SJSA1 (cell line): Measurements from ENCODE around the gene CCSER1. TPM values are rescaled to one million over a fixed set of nuclear protein-coding genes. Genes with fewer than 3 reads are reported as not detected.
"Not testable (repeated sequence)": the region's sequence is repeated elsewhere in the genome, so short reads cannot be mapped to it uniquely, and the experiment has no call there.

Source experiments
- DNase-seq, 2 experiments: peaks; one replicate each; pipeline ENCODE4 v3.0.0-alpha.2; 2015 to 2020; ENCODE audit warnings: low spot score in 2 of 2, low read depth in 1 of 2
- H3K27ac ChIP-seq: fragments of 250-450 bp; sonication (Bioruptor Pico); 2 replicates; pipeline ENCODE4 v1.5.1; 2020; ENCODE audit warnings: mild to moderate bottlenecking, moderate library complexity
- H3K27me3 ChIP-seq: fragments of 250-450 bp; sonication (Bioruptor Pico); replicated peaks from 2 replicates; pipeline ENCODE4 v1.5.1; 2020; ENCODE audit warnings: mild to moderate bottlenecking, moderate library complexity
- H3K36me3 ChIP-seq: fragments of 250-450 bp; sonication (Bioruptor Pico); 2 replicates; pipeline ENCODE4 v1.5.1; 2020; ENCODE audit warnings: mild to moderate bottlenecking
- H3K4me1 ChIP-seq: fragments of 250-450 bp; sonication (Bioruptor Pico); replicated peaks from 2 replicates; pipeline ENCODE4 v1.6.1; 2021; ENCODE audit warnings: mild to moderate bottlenecking
- H3K4me3 ChIP-seq: fragments of 250-450 bp; sonication (Bioruptor Pico); 2 replicates; pipeline ENCODE4 v1.5.1; 2020; ENCODE audit warnings: mild to moderate bottlenecking
- H3K9me3 ChIP-seq: fragments of 250-450 bp; sonication (Bioruptor Pico); replicated peaks from 2 replicates; pipeline ENCODE4 v1.5.1; 2020; ENCODE audit warnings: mild to moderate bottlenecking
- total RNA-seq: library from RNA; depleted of rRNA; stranded (reverse); fragments of >200 nt; shearing (Covaris generic); gene quantifications from 2 replicates; pipeline ENCODE4 v1.2.3, GENCODE V29; 2014

CCSER1 gene
- total RNA-seq, 1 experiment from 2014 or later, result not detected

DNA sequence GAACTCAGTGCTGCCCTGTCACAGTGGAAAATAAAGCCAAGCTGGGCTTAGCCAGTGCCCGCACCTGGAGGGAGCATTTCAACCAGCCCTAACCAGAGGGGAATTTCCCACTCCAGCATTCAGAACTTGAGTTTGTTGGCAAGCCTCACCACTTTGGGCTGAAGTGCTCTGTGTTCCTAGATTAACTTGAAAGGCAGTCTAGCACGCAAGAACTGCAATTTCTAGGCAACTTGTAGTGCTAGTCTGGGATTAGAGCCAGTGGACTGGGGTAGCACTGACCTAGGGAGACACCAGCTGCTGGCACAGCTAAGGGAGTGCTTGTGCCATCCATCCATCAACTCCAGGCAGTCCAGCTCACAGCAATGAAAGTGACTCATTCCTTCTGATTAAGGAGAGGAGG lies 1115.9 kb downstream of the CCSER1 start:
- Histone ChIP-seq H3K9me3 (0 out of 2 replicates have a peak, but pooled peaks cover under 1% of the 10 kb centered on the region), H3K27me3 (no peaks in the 10 kb centered on the region), H3K27ac (no peak overlapping the region), H3K4me1 (no peaks in the 10 kb centered on the region), H3K36me3 (no peaks in the 10 kb centered on the region), H3K4me3 (no peak overlapping the region)
- DNase-seq, result no peak

DNA sequence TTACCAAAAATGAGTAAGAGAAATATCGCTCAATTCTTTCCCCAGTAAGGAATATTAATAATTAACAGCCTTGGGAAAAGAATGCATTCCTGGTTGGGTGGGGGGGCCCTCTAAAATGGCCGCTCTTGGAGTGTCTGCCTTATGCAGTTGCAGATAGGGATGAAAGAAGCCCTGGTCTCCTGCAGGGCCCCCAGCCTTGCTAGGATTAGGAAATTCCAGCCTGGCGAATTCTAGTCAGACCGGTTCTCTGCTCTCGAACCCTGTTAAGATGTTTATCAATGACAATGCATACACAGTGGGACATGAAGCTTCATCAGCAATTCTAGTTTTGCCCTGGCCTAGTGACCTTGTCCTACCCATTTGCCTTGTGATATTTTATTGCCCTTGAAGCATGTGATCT lies 1128.8 kb downstream of the CCSER1 start:
- Histone ChIP-seq H3K36me3 (no peaks in the 10 kb centered on the region), H3K4me3 (no peak overlapping the region), H3K9me3 (no peaks in the 10 kb centered on the region), H3K4me1 (no peaks in the 10 kb centered on the region), H3K27me3 (no peaks in the 10 kb centered on the region), H3K27ac (no peak overlapping the region)
- DNase-seq, result no peak

DNA sequence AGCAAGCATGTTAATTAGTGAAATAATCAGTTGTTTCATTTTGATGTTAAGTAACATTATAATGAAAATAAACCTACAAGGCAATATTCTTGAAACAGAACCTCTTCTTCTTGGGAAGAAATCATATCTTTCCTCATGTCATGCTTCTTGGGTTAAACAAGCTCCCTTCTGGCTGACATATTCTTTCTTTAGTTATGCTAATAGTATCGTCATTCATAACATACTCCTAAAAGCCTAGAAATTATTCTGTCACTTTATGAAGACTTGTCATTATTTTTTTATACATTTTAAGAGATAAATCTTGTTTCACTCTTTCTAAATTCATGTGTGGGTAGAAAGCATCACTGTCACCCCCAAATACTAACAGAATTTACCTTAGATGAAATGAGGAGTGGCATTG lies 1129.6 kb downstream of the CCSER1 start:
- DNase-seq, result no peak
- Histone ChIP-seq H3K27ac (no peak overlapping the region), H3K4me1 (no peaks in the 10 kb centered on the region), H3K9me3 (no peaks in the 10 kb centered on the region), H3K4me3 (no peak overlapping the region), H3K27me3 (no peaks in the 10 kb centered on the region), H3K36me3 (no peaks in the 10 kb centered on the region)

DNA sequence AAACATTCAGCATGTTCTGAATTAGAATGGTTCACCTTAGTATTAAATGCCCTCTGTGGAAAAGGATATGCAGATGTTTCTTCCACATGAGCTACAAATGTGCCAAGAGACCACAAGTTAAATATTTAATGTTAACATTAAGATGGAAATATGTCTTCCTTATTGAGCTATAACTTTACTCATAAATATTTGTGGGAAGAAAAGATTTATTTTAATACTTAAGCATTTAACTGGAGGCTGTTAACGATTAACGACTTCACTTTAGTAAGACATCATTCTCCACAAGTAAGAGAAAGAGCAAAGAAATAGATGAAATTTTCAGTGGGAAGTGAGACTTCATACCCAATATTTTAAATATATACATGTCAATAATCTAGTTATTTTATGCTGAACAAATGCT lies 1130.5 kb downstream of the CCSER1 start:
- Histone ChIP-seq H3K9me3 (no peaks in the 10 kb centered on the region), H3K27me3 (no peaks in the 10 kb centered on the region), H3K36me3 (no peaks in the 10 kb centered on the region), H3K27ac (no peak overlapping the region), H3K4me3 (no peak overlapping the region), H3K4me1 (no peaks in the 10 kb centered on the region)
- no peak for DNase-seq

DNA sequence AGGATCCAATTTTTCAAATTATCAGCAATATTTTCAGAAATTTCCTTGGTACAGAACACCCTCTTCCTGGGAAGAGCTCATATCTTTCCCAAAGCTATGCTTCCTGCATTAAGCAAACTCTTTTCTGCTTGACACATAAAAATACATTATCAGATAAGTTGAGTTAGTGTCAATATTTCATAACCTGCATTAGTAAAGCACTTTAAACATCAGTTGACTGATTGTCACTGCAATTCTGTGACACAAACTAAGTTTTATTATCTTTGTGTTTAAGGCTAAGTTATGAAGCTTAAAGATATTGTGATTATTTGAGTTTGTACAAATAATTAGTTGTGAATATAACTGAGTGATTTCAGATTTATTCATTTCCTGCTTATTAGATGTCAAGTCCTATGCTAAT lies 1131.1 kb downstream of the CCSER1 start:
- Histone ChIP-seq H3K9me3 (no peaks in the 10 kb centered on the region), H3K27ac (no peak overlapping the region), H3K36me3 (no peaks in the 10 kb centered on the region), H3K4me1 (no peaks in the 10 kb centered on the region), H3K27me3 (no peaks in the 10 kb centered on the region), H3K4me3 (no peak overlapping the region)
- no peak for DNase-seq

- no peak overlapping the region for H3K27ac ChIP-seq
- no peaks in the 10 kb centered on the region for H3K36me3 ChIP-seq
- no peak for DNase-seq
- no peak overlapping the region for H3K4me3 ChIP-seq
- no peaks in the 10 kb centered on the region for H3K4me1 ChIP-seq
- no peaks in the 10 kb centered on the region for H3K9me3 ChIP-seq
- no peaks in the 10 kb centered on the region for H3K27me3 ChIP-seq
These were observed 1140.3 kb downstream of the CCSER1 start for GRCh38 chr4:91267543-91267942.

GRCh38 chr4:91268481-91268880 lies 1141.3 kb downstream of the CCSER1 start:
- H3K27me3 ChIP-seq, H3K4me1 ChIP-seq, H3K9me3 ChIP-seq, H3K4me3 ChIP-seq, H3K27ac ChIP-seq, H3K36me3 ChIP-seq, DNase-seq: not testable (repeated sequence)

DNA sequence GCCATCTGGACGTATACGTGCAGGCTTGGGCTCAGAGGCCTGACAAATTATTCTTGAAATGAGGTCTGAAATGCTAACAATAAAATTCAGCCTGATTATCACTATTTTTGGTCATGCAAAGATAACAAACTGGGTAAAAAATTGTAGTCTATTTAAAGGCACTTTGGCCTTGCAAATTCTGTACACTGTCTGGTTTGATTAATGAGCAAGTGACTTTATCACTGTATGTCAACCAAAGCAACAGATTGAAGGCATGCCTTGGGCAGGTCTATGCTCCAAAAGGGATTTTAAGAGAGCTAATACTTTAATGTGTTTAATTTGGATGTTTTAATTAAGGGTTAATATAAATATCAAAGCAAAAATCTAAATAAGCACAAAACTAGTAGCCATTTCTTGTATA lies 1141.7 kb downstream of the CCSER1 start:
- H3K36me3 ChIP-seq, result no peaks in the 10 kb centered on the region
- H3K27me3 ChIP-seq, result no peaks in the 10 kb centered on the region
- H3K27ac ChIP-seq, result no peak overlapping the region
- no peaks in the 10 kb centered on the region for H3K4me1 ChIP-seq
- no peaks in the 10 kb centered on the region; the same call in 1 of the 2 replicates for H3K9me3 ChIP-seq
- no peak overlapping the region for H3K4me3 ChIP-seq
- DNase-seq, result no peak

- Histone ChIP-seq H3K4me1 (no peaks in the 10 kb centered on the region), H3K27me3 (no peaks in the 10 kb centered on the region), H3K27ac (no peak overlapping the region), H3K9me3 (0 out of 2 replicates have a peak, but pooled peaks cover 4% of the 10 kb centered on the region), H3K4me3 (no peak overlapping the region), H3K36me3 (no peaks in the 10 kb centered on the region)
- no peak for DNase-seq
These were observed 1152.7 kb downstream of the CCSER1 start for GRCh38 chr4:91279899-91280298.

DNA sequence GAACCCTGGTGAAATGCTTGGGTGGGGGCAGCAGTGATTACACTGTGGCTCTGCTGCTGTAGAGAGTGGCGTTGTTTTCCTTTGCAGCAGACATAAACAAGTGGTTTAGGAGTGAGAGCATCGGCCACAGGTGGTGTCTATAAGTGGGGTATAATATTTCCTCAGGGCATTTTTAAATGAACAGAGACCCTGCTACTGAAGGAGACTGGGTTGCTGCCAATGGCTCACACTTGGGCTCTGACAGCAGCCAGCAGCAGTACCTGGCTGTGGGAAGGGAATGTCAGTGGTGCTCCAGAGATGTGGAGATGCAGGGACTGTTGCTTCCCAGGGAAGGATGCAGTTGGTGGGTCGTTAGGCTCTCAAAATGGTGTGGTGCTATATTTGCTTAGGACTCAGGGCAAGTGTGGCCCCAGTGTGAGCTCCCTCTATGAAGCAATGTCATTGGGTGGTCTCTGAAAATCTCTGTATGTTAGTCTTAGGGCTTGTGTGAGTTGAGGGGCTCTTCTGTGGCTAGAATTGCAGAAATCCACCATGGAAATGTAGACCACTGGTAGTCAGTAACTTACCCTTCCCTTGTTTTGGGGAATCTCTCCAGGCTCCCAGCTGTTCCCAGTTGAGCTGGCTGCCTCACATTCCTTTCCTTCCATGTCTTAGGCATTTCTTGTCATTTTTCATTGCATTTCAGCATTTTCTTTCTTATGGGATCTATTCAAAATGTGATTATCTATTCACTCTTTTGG lies 1153.5 kb downstream of the CCSER1 start:
- no peak overlapping the region for H3K27ac ChIP-seq
- H3K27me3 ChIP-seq, result no peaks in the 10 kb centered on the region
- H3K36me3 ChIP-seq, result no peaks in the 10 kb centered on the region

DNA sequence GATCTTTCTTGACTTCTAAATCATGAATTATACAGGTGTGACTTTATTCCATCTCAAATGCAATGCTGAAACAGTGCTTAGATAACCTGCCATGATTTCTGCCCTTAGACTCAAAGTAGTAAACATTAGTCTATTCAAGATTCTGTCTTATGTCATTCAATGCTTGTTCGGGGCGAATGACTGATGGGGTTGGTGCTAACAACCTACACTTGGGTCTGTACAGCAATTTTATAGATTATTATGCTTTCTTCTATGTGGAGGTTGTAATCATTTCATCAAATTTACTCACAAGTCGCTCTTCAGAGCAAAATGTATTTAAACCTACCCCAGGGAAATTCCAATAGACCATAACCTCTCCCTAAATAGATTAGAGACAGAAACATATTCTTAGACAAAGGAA lies 1155.0 kb downstream of the CCSER1 start:
- Histone ChIP-seq H3K36me3 (no peaks in the 10 kb centered on the region), H3K9me3 (0 out of 2 replicates have a peak, but pooled peaks cover 4% of the 10 kb centered on the region), H3K27ac (no peak overlapping the region), H3K4me1 (no peaks in the 10 kb centered on the region), H3K4me3 (no peak overlapping the region), H3K27me3 (no peaks in the 10 kb centered on the region)
- DNase-seq, result no peak

More for the DNA sequence above, 1153.5 kb downstream of the CCSER1 start:
- DNase-seq, result no peak
- H3K4me1 ChIP-seq, result no peaks in the 10 kb centered on the region
- H3K4me3 ChIP-seq, result no peak overlapping the region
- 0 out of 2 replicates have a peak, but pooled peaks cover 4% of the 10 kb centered on the region for H3K9me3 ChIP-seq

- H3K4me3 ChIP-seq, result no peak overlapping the region
- H3K27me3 ChIP-seq, result no peaks in the 10 kb centered on the region
- H3K27ac ChIP-seq, result no peak overlapping the region
- 0 out of 2 replicates have a peak, but pooled peaks cover 4% of the 10 kb centered on the region for H3K9me3 ChIP-seq
- no peak for DNase-seq
- H3K4me1 ChIP-seq, result no peaks in the 10 kb centered on the region
- H3K36me3 ChIP-seq, result no peaks in the 10 kb centered on the region
These were observed 1156.6 kb downstream of the CCSER1 start for GRCh38 chr4:91283726-91284230.

GRCh38 chr4:91284480-91284879 lies 1157.3 kb downstream of the CCSER1 start:
- no peak overlapping the region for H3K27ac ChIP-seq
- DNase-seq, result no peak
- no peaks in the 10 kb centered on the region for H3K4me1 ChIP-seq
- H3K9me3 ChIP-seq, result 0 out of 2 replicates have a peak, but pooled peaks cover 4% of the 10 kb centered on the region
- H3K4me3 ChIP-seq, result no peak overlapping the region
- H3K36me3 ChIP-seq, result no peaks in the 10 kb centered on the region
- no peaks in the 10 kb centered on the region for H3K27me3 ChIP-seq

- no peaks in the 10 kb centered on the region for H3K27me3 ChIP-seq
- no peak for DNase-seq
- no peak overlapping the region for H3K4me3 ChIP-seq
- H3K4me1 ChIP-seq, result no peaks in the 10 kb centered on the region
- no peaks in the 10 kb centered on the region for H3K36me3 ChIP-seq
- H3K9me3 ChIP-seq, result 0 out of 2 replicates have a peak, but pooled peaks cover 4% of the 10 kb centered on the region
- no peak overlapping the region for H3K27ac ChIP-seq
These were observed 1158.3 kb downstream of the CCSER1 start for GRCh38 chr4:91285487-91285886.
